HG02623 (cell line): ENCODE results near the gene TXNDC5.
"Not testable (repeated sequence)": the region's sequence is repeated elsewhere in the genome, so short reads cannot be mapped to it uniquely, and the experiment has no call there.

Experiments used
- ATAC-seq: cut with Tn5 transposase; IDR thresholded peaks from one replicate; pipeline ENCODE4 v1.9.1; 2021; ENCODE audit warnings: moderate library complexity; ENCODE audit not compliant: unreplicated experiment

TXNDC5 gene

DNA sequence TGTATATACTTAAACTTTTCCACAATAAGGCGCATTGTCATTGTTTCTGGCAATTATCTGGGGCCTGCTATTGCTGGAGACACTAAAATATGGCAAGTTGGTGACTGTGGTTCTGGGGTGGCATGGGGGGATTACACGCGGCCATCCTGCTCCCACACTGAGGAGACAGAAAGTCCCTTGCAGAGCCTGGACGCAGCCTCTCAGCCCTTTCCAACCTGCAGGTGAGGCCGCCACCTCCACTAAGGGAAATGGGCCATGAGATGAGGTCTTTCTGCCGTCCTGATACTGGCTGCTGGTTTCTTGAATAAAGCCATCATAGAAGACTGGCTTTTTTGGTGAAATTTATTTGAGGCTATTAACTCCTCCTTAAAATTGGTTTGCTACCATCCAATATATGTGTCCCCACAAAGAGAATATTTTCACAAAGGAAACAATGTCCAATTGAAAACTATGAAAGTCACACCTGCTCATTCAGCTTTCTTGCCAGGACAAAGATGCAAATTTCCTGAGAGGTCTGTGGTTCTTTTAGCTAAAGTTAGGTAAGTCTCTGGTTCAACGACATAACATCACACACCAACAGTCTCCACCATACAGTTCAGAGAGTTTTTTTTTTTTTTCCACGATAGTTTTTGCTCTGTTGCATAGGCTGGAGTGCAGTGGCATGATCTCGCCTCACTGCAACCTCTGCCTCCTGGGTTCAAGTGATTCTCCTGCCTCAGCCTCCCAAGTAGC lies 13.0 kb downstream of the TXNDC5 start:
- no peak for ATAC-seq

DNA sequence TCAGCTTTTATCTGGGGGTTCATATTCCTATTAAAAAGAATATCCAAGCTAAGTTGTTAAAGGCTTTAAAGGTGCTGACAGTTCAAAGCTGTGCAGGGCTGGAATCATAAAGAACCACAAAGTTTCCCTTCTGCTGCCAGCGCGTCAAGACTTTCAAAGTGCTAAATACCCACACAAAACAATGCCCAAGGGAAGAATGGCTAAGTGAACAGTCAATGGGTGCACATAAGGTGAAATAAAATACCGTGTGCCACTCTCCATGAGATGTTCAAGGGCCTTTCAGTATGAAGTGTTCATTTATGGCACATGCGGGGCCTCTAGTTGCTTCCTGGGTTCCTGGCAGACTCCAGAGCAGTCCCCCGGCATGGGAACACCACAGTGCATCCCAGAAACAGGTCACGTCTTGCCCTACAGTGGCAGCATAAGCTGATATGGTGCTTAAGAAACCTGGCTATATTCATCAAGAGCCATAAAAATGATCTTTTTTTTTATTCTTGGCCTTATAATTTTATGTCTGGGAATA lies 14.1 kb downstream of the TXNDC5 start:
- no peak for ATAC-seq

GRCh38 chr6:7895125-7895423 lies 15.5 kb downstream of the TXNDC5 start:
- ATAC-seq, result no peak

GRCh38 chr6:7894262-7895124 lies 16.1 kb downstream of the TXNDC5 start:
- ATAC-seq, result no peak

GRCh38 chr6:7893342-7893741 lies 17.2 kb downstream of the TXNDC5 start:
- no peak for ATAC-seq

DNA sequence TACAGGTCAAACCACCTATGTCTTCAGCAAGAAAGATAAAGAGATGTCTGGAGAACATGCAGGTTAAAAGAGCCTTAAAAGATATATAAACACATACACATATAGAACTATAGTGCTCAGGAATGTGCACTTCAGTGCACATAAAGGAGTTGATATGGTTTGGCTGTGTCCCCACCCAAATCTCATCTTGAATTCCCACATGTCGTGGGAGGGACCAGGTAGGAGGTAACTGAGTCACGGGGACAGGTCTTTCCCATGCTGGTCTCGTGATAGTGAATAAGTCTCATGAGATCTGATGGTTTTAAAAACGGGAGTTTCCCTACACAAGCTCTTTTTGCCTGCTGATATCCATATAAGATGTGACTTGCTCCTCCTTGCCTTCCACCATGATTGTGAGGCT lies 18.2 kb downstream of the TXNDC5 start:
- not testable (repeated sequence) for ATAC-seq

DNA sequence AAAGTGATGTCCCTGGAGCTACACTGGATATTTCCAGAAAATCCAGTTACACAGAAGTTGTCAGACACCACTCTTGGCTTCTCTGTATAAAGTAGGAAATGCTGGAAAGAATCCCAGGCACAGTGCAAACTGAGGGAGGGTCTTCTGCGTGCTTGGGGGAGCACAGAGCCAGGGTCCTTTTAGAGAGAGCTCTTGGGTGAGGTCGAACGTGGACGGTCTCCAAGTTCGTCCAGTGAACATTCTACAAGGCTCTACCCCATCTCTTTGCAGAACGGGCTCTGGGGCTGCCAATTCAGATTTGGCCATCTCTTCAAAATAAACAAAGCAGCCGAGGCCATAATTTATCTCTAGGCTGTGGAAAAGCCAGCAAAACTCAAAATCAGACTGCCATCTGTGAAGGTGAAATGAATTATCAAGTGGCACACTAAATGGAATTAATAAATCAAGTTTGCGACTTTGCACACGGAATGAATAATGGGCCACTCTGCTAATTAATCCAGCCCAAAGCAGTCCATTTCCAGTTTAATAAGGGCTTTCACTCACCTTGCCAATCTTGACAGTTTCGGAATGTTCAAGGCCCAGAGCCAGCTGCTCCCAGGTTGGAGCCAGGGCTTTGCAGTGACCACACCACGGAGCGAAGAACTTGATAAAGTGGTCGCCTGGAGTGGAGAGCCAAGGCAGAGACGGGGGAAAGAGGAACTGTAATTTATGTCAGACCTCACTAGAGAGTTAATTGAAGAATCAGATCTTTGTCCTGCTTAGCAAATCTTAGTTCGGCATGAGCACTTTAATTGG lies 19.3 kb downstream of the TXNDC5 start:
- ATAC-seq, result no peak

- no peak for ATAC-seq
Observed at GRCh38 chr6:7888587-7889357, 21.8 kb downstream of the TXNDC5 start.

DNA sequence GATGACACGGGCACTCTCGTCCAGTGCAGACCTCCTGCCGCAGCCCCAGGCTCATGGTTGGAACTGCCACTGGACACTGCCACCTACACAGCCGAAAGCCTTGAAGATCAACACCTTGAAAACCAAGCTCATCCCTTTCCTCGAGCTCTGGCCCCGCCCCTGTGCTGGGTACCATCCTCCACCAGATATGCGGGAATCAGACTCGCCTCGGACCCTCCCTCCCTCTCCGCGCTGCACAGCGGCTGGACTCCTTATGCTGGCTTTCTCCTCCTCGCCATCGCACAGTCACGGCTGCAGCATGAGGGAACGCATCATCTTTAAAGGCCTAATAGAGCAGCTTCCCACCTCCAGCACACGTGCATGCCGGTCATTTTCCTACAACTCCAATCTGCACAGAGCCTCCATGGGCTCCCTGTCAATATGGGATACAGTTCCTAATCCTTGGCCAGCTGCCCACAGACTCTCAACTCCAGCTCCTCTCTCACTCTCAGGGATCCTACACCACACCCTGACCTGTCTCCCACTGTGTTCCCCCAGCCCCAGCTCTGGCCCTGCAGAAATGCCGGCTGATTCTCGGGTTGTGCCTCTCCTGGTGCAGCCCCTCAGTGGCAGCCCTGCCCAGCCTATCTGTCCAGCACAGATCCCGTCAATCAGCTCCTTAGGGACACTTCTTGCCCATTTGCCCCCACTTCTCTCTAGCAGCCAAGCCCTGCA lies 23.2 kb downstream of the TXNDC5 start:
- ATAC-seq, result no peak

DNA sequence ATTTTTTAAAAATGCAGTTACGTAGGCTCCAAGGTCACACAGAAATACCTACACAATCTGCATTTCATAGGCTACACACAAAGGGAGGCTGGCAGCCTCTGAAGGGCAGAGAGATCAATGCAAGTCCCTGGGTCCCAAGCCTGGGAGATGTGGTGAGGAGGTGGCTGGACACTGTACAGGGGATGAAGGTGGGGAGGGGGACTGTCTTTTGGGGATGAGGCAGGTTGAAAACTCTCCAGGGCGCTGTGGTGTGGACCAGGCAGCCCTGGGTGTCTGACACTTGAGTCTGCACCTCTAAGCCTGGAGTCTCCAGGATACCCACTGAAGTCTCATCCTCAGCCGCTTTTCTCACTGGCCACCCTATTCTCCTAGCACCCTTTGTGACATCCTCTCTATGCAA lies 24.5 kb downstream of the TXNDC5 start:
- no peak for ATAC-seq

DNA sequence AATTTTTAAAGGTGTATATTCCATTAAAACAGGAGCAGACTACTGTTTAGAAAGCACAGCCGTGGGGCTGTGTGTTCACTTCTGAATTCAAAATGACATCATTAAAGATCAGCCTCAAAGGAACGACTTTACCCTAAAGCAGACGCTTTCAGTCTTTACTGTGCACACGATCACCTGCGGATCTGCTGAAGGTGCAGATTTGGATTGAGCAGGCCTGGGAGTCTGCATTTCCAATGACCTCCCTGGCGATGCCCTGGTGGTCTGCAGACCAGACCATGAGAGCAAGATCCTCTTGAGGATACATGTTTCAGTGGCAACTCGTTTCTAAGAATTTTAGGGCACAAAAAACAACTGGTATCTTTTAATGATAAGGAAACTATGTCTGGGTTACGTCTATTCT lies 27.2 kb downstream of the TXNDC5 start:
- no peak for ATAC-seq

DNA sequence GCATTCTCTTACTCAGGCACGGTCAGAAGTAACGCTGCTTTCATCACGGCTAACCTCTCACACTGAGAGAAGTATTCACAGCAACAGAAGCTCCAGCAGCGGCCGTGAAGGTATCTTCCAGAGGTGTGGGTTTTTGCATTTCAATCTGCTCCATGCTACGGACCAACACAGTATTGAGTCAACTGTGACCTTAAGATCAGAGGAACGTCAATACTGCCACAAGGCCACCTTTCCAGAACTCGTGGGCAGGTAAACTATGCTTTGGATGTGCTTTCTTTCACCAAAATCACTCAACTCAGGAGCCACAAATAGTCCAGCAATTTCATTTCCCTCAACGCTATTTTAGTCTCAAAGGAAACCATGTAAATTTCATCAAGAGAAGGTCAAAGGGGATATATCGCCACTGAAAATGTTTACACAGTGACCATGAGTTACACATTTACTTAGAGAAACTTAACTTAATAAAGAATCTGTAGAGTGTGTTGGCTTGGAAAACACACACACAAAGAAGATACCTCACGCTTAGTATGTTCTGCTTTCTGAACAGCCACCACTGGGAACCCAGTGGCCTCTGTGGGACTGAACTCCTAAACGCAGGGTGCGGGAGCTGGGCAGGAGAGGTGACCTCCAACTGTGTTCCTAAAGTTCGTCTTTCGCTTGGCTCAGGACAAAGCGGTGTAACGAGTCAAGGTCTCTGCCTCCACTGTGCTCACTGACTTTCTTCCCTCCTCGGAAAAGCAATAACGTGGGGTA lies 27.9 kb downstream of the TXNDC5 start:
- ATAC-seq, result no peak

DNA sequence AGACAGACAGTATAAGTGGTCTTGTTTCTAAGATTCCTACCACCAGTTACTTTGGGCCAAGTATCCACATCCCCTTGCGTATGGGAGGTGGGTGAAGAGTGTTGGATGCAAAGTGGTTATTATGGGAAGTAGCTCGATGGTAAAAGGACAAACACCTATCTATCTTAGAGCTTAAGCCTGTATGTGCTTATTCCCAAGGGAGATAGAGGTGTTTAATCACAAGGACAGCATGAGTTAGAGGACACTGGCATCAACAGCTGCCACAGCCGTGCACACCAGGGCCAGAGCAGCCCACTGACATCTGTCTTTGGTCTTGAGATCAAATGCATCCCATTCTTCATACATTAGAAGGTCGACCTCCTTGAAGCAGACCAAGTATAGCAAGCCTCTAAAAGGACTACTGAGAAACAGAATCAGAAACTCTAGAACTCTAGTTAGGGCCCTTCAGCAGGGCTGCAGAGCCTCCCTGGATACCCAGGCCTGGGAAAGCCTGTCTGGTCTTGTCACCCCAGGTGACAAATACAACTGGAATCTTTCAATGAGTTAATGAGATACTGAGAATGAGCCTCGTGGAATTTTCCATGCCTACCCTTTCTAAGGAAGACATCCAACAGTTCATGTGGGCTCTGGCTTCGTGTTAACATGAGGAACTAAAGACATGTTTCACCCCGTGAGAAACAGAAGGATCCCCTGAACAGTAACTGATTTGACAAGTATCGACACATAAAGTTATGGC lies 28.7 kb downstream of the TXNDC5 start:
- ATAC-seq, result no peak

- no peak for ATAC-seq
Observed at GRCh38 chr6:7880718-7881107, 29.9 kb downstream of the TXNDC5 start.

GRCh38 chr6:7879980-7880717 lies 30.4 kb downstream of the TXNDC5 start:
- ATAC-seq, result no peak

DNA sequence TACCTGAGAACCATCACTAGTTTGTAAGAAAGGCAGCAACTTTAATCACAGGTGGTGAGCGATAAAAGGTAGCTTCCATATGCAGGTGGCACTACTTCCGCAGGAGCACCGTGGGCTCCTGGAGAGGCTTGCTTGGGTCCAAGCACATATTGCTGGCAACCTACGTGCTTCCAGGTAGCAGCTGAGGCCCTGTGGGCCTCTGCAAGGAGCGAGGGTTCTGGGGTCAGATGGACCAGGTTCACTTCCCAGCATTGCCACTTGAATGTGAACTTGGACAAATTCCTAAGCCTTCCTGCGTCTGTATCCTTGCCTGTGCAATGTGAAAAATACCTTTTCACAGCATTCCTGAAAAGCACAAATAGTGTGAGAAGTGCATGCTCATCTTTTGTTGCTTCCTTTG lies 31.0 kb downstream of the TXNDC5 start:
- no peak for ATAC-seq

DNA sequence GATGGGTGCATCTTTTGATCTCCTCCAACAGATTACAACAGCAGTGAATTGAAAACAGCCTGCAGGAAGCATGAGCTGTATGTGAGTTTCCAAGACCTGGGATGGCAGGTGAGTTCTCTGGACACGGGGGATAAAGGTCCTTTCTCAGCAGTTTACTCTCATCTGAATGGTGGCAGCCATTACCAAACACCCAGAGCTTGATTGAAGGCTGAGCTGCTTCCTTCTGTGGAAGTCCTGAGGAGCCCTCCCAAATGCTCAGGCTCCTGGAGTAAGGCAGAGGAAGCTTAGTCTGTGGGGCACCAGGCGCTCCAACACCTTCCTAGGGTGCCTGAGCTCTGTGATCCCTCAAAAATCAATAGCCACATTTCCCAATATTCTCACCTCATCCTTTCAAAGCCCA lies 31.5 kb downstream of the TXNDC5 start:
- no peak for ATAC-seq

GRCh38 chr6:7878401-7878964 lies 32.1 kb downstream of the TXNDC5 start:
- ATAC-seq, result no peak
